T follicular helper cell (primary cell): Measurements from ENCODE around the gene RAPGEF5.

Experiments
- DNase-seq: peaks from one replicate; pipeline ENCODE4 v3.0.0-alpha.2; 2020; ENCODE audit warnings: low read depth

The RAPGEF5 gene

DNA sequence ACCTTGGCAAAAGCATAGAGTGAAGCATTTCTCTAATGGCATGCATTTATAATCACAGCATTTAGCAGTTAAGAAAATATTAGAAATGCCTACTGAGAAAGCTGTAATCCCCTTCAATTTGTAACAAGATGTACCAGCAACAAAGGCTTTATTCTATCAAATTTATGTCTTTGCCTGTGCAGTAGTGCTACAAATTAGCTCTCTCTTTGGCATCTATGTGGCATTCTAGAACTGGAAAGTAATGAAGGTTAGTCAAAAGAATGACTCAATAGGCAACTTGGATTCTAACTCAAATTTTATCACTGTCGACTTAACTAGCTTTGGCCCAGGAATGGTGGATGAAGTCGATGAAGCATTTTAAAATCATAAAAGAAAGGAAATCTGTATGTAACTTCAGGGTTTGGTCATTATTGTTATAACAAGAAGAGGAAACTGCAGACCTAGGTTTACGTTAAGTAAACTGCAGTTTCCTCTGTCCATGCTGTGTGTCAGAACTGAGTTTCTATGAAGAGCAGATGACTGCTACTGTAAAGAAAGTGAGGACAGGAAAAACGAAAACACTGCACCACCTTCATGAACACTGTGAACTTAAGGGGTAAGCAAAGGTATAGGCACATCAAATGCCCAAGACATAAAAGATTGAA lies 140.0 kb downstream of the RAPGEF5 start:
- DNase-seq: no peak

DNA sequence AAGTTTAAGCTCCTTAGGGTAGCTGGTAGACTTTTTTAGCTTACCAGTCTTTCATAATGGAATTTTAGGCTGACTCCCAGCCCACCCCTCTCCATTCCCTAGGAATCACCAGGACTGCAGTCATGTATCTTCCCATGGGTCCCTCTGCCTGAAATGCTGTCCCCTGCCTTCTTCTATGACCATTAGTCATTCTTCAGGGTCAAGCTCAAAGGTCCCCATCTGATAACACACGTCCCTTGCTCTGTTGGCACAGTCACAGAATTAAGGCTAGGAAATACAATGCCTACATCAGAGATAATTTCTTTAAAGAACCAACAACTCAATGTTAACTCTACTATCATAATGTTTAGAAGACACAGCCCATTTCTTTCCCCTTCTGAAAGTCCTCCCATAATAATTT lies 140.6 kb downstream of the RAPGEF5 start:
- no peak for DNase-seq

DNA sequence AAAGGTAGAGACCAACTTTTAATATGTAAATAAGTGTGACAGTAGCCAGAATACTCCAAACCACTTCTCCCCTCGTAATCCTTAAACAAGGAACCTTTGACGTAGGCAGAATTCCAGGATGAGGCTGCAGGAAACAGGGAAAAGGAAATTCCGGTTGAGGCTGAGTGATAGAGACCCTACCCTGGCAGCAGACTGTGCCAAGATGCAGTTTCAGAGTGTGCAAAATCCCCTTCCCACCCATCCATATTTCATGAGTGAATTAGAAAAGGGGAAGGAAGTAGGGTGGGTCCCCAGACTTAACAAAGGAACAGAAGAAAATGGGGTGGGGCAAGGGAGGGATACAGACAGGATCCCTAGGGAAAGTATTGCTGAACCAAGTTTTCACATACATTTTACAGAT lies 143.0 kb downstream of the RAPGEF5 start:
- no peak for DNase-seq

DNA sequence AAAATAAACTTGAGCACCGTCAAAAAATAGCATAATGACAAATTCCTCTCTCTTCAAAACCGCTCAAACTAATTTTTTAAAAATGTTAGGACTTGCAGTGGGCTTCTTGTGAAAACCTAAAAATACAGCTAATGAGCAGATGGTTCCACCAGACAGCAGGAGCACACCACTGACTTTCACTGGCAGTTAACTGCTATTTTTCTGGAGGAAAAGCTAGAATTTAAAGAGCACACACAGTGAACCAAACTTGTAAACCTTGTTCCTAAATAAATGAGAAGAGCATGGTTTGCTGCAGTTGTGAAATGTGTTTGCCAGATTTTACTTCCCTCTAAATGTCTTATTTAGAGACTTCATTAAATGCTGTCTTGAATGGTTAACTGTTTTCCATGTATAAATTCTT lies 143.9 kb downstream of the RAPGEF5 start:
- no peak for DNase-seq

DNA sequence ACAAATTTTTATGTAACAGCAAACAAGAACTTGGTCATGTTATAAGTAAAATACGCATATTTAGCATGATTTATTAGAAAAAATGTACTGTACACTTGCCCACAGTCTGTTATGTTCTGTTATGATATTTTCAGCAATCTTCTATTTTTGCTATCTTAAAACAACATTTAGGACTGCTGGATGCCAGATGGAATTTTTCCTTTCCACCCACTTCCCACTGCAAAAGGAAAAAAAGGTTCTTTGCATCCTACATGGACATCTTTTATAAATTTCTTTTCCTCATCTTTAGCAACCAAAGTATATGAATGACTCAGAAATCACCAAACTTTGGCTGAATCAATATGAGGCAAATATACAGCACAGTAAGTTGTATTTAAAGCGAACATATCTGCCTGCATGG lies 146.0 kb downstream of the RAPGEF5 start:
- DNase-seq: no peak

DNA sequence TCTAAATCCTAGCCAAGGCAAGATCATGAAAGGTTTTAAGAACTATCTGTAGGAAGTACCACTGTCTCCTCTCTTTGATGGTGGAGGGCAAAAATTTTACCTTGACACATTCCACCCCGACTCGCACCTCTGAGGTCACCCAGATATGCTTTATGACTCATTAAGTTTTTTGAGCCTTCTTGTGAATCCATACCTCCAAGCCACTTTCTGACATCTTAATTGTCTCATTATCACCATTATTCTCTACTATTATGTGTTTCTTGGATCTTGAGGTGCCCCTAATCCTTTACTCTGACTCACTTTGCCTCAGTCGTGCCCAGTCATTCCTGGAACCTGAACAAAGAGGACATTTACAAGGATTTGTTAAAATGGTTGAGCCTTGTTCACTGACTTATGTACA lies 146.6 kb downstream of the RAPGEF5 start:
- DNase-seq: no peak

DNA sequence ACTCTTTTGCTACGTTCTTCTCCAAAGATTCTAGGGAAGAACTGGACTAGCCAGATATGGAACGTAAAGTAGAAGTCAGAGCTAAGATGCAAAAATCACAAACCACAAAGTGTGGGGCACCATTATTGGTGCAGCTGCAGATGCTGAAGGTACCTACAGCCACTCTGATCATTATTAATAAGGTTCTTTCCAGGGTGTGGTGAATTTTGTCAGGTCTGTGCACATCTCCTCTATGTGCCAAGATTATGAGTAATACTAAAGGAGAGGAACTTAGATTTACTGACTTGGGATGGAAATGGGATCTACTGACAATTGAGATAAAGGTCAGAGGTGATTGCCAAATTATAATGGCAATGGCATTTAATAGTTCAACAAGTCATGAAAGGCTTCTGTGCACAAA lies 148.2 kb downstream of the RAPGEF5 start:
- no peak for DNase-seq

DNA sequence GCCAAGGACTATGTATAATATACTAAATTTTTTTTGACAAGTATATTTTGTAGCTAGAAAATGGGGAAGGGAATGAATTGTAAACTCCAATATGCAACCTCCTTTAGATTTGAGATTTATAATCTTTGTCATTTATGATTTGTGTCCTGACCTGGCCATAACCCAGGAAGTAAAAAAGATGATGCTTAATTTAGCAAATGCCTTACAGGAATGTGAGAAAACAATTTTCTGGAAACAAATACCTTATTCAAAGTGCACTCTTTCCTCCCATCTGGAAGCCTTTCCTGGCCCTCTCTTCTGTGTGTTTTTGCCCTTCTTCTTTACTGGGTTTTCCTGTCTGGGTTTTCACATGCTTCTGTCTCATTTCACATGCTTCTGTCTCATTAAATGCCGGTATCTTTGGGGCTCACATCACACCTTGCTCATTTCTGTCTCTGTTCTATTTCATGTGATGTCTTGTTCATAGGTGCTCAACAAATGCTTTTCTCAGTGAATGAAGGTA lies 149.2 kb downstream of the RAPGEF5 start:
- DNase-seq: no peak

DNA sequence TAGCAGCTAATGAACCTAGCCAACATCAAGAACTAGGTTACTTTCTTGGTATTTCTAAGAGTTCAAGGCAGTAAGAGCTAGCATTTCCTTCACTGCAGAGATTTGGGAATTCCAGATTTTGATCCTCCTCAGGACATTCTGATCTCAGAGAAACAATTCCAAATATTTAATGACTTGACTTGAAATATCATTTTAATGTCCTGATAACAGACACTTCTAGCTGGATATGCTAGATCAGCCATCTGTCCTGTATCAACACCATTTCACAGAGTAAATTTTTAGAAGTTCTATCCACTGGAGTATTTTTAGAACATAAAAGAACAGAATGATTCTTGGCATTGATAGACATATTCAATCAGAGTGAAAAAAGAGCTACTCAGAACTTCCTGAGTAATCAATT lies 151.3 kb downstream of the RAPGEF5 start:
- no peak for DNase-seq

DNA sequence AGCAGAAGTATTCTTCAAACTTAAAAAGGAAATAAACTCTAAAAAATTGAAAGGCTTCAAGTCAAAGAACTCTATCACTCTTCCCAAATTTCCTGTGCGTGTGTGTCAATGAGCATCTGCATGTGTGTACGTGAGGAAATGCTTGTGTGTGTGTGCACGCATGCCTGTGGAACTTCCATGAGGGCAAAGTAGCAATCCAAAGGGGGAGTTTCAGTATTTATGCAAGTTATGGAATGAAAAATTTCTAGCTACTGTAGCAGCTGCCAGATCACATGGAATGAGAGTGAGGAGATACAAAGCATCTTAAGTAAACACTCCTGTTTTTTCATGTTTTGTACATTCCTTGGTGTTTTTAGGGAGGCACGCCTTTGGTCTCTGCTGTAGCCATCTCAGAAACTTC lies 152.6 kb downstream of the RAPGEF5 start:
- no peak for DNase-seq

DNA sequence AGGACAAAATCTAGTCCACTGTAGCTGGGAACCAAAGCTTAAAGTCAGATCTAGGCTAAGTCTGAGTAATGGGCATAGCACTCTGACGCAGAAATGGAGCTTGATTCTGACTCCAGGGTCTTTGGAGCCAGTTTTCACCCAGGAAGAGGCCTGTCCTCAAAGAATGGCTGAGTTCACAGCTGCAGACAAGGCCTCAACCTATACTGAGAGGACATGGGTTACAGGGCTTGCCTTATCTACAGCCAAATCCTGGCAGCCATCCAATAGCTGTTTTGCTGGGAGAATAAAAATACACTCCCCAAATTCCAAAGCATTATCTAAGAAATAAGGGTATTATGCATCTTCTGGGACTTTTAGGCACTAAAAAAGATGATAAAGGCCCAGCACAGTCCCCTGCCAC lies 154.8 kb downstream of the RAPGEF5 start:
- DNase-seq: no peak

DNA sequence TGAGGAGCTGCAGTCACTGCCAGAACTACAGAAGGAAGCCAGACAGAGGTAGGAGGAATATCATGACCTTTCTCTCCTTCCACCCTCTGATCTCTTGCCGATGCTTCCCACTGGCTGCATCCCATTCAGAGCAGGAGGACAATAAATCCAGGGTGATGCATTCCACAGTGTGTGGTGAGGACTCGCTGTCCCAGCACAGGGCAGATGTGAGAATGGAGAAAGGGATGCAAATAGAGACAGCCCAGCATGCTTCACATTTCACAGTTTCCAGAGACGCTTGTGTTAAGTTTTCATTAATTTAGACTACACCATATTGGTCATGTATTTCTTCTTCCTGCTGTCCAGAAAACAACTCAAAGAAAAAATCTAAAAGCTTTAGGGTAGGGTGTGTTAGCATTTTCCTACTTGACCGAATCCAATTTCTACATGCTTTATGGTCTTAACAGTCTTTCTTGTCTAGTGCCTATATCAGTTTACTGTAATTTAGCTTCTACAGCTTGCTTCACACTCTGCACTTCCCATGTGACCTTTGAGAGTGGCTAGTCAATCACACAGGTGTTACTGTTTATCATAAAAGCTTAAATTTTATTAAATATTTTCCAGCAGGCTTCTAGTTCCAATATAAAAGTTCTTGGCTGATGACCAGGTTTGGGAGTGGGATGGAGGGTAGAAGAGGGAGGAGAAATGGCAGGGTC lies 155.6 kb downstream of the RAPGEF5 start:
- no peak for DNase-seq

DNA sequence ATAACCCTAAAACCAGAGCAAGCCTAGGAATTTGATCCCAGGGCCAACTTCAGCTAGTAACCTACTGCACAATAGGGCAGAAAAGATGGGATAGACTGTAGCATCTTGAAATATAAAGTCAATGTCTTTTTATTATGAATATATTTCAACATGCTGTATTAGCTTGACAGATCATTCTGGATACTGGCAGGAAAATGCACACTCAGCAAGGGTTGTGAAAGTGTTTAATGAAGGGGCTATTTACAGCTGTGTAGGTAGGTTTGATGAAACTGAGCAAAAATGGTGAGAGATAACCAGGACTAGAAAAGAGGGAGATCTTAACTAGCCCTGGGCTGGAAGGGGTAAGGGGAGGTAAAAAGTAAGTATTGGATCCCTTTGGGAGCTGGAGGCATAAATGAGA lies 156.2 kb downstream of the RAPGEF5 start:
- DNase-seq: no peak

DNA sequence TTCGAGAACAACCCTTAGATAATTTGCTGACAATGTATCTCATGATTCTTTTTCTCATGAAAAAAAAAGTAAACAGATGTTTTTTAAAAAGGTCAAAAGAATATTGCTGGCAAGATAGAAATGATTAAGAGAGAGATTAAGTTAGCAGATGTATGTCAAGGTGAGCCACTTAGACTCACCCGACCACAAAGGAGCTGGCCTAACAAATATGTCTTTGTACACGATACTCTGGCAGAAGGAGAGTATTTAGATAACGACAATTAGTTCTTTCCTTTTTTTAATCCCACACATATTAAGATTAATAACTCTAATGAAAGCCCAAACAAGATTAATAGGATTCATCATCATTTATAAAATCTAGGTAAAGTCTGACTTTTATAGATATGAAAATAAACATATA lies 156.7 kb downstream of the RAPGEF5 start:
- DNase-seq: no peak

DNA sequence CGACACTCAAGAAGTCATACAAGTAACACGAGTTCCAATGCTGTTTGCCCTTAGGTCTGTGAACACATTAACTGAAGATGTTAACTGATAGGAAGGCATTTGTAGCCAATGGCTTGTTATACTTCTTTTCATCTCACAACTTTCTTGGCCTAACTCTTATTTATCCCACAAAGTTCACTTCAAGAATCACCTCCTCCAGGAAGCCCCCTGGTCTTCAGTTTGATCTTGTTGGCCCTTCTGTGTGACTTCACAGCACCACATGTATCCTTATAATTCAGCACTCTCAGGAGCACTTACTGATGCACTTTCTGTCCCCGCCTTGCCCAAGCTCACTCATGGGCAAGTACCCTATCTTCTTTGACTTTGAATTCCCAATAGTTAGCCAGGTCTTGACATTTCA lies 159.6 kb downstream of the RAPGEF5 start:
- DNase-seq: no peak

DNA sequence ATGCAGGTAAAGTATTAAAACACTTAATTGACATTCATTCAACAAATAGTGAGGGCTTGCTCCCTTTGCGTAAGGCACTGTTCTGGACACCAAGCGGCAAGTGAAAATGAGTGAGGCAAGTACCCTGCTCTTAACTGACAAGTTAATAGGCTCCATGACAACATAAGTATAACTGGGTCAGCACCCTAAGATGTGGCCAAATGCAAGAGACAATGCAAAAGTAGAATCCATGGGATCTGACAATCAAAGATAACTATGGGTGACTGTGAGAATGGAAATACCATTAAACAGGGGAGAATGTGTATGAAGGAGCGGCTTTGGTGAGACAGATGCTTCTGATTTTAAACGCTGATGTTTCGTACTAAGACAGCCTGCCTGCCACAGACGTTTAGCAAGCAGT lies 160.5 kb downstream of the RAPGEF5 start:
- no peak for DNase-seq

DNA sequence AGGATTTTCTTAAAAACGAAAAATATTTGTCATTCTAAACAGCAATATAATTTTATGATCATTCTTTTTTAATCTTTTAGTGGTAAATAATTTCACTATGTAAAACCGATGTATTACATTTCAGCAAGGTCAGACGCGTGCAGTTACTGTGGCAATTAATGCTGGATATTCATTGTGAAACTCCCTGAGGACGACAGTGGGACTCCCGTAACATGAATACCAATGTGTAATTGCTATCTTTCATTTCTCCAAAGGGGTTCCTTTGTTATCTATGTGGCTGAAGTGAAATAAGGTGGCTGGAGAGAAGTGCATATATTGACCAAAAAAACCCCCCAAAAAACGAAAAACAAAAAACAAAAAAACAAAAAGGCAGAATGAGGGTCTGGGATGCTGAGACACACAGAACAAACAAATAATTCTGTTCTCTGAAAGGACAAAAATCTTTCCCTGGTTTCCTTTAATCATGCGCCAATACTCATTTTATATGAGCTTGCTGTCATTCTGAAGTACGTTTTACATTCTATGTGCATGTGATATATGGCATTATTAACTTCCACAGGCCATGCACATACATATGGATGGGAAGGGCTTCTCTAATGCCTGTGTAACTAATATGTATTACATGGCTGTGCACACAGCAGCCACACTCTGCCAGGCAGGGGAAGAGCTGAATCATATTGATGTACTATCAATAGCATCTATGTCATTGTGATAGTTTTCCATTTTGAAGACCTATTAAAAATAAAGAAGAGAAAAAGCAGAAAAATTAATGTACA lies 161.4 kb downstream of the RAPGEF5 start:
- DNase-seq: no peak

DNA sequence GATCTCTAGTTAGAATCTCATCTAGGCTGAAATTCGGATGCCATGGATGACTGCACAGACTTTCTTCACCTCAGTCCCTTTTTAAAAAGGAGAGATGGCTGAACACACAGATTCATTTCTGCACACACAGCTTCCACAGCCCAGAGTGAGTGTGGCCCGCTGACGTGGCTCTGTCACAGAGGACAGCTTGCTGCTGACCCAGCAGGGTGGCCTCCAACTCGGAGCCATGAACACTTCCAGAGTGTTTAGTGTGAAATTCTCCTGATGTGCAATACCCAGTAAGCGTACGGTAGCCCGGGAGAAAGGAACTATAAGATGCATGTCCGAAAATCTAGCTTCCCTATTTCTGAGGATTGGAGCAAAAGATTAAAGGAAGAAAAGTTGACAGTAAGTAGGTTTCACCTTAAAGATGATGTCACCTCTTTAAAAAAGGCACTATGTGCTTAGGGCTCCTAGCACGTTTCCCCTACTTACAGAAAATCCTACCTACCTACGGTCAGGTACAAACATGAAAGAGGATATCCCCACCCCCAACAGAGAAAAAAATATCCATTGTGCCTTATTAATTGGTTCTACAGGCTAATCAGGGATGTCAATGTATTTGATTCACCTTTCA lies 162.2 kb downstream of the RAPGEF5 start:
- DNase-seq: no peak

DNA sequence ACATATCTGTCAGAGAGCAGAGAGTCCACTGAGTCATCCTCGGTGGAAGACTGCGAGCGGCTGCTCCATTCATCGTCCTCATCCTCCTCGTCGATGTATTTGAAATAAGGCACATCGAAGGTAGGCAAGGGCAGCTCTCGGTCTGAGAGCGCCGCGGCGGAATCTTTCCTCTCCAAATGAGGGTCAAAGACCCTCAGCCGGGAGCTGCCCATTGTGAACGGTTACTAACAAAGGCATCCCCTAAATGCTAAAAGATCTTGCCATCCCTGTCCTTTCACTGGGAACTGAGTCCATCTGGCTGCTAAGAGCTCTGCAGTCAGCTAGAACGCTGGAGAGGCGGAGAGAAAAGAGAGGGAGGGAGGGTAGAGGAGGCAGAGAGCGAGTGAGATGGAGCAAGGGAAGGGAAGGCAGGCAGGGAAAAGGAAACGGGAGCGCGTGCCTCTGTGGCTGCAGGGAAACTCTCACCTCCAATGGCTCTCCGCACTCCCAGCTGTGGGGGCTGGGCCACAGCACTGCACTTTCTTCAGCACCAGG lies 163.4 kb downstream of the RAPGEF5 start:
- DNase-seq: no peak

DNA sequence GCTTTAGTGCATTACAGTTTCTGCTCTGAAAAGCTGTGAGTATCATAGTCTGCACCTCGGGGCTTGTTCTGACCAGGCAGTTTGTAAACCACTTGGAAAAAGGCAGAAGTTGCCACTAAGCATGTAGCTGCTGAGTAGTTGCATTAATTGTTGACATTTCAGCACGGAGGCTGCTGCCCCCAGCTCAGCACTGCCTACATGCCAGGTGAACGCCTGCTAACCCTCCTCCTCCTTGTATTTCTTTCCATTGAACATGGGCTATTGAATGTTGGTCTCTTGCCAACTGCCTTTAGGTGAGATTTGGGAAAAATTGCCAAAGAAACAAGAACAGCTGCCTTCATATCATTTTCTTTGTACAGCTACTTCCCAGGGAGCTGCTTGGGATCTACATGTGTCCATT lies 164.2 kb downstream of the RAPGEF5 start:
- no peak for DNase-seq

DNA sequence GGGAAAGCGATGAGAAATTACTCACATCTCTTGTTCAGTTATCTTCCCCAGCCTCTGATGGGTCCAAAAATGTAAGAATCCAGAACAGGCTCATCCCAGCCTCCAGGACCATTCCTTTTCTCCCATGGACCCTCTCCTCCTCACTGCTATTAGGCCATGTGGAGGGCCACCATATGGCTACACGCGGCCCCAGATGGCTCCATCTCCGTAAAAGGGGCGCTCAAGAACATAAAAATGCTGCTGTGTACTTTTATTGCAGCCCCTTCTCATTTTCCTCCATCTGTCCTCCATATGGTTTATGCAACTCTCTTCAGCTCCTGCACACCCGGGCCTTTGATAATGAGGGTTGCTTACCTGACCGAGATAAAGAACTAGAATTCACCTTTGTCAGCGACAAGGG lies 166.2 kb downstream of the RAPGEF5 start:
- no peak for DNase-seq

DNA sequence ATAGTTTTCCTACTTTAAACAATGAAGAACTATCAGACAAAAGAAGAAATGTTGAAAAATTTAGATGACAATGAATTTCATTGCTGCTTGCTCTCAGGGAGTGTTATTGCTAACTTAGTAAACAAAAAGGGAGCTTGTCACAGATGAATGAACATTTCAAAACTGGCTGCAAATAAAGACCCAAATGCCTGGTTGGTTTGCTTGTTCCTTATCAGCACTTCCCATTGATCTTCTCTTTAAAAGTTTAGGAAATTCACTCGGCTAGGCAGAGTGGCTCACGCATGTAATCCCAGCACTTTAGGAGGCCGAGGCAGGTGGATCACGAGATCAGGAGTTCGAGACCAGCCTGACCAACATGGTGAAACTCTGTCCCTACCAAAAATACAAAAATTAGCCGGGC lies 167.2 kb downstream of the RAPGEF5 start:
- DNase-seq: no peak
